Endothelial cell of umbilical vein (primary cell): ENCODE measurements around the gene PHAF1. TPM values are rescaled to one million over a fixed set of nuclear protein-coding genes. Genes with fewer than 3 reads are reported as not detected.

Experiments used
- BruUV-seq: library from RNA; stranded (reverse); fragments of 400-500 nt; replicated peaks from 2 replicates; lab custom pipeline; 2021; lab: Mats Ljungman, UMichigan
- CTCF ChIA-PET: fragments of 300-600, 350-600 bp; sonication (Branson Sonifier 250); formaldehyde crosslinking; loops from one replicate; lab custom pipeline; 2021; ENCODE audit warnings: antibody characterized with exemption, inconsistent platforms; lab: Charles Lee
- POLR2A ChIA-PET: fragments of 300-600, 350-600 bp; sonication (Branson Sonifier 250); formaldehyde crosslinking; loops from one replicate; lab custom pipeline; 2021; ENCODE audit warnings: antibody characterized with exemption, inconsistent platforms; lab: Charles Lee
- DNase-seq: peaks from one replicate; pipeline ENCODE4 v3.0.0-alpha.2; 2011; ENCODE audit warnings: low read depth, low spot score
- FAIRE-seq: peaks from 2 replicates; lab custom pipeline; 2011; peaks lifted over from hg19 to GRCh38; lab: Jason Lieb, UNC
- H2AFZ ChIP-seq: 2 replicates; pipeline ENCODE4 v1.6.0; 2012; ENCODE audit warnings: low read depth, low read length, control low read depth, inconsistent platforms
- H3K27ac ChIP-seq: 2 replicates; pipeline ENCODE4 v1.5.1; 2011; ENCODE audit warnings: low read depth, mild to moderate bottlenecking, control low read depth, low read length, moderate library complexity; ENCODE audit not compliant: insufficient read depth
- H3K27me3 ChIP-seq, 2 experiments: 2 replicates each; pipeline versions ENCODE4 v1.6.0 to v1.6.1; 2011; ENCODE audit warnings: low read length in 2 of 2, mixed read lengths in 1 of 2; ENCODE audit not compliant: control insufficient read depth in 2 of 2, insufficient read depth in 2 of 2
- H3K36me3 ChIP-seq, 2 experiments: 2 replicates in 1 of 2; 3 replicates in 1 of 2; pipeline ENCODE4 v1.5.1; 2011; ENCODE audit warnings: low read length in 2 of 2, mild to moderate bottlenecking in 1 of 2, moderate library complexity in 1 of 2; ENCODE audit not compliant: control insufficient read depth in 2 of 2, insufficient read depth in 2 of 2; ENCODE audit errors: extremely low read depth in 1 of 2
- H3K4me1 ChIP-seq: 3 replicates; pipeline ENCODE4 v1.5.1; 2011; ENCODE audit warnings: mild to moderate bottlenecking, low read length; ENCODE audit not compliant: control insufficient read depth, insufficient read depth; ENCODE audit errors: extremely low read depth
- H3K4me2 ChIP-seq: 2 replicates; pipeline ENCODE4 v1.6.1; 2011; ENCODE audit warnings: low read length, control low read depth, mixed read lengths; ENCODE audit not compliant: insufficient read depth
- H3K4me3 ChIP-seq, 3 experiments: fragments of 200-600 bp in 1 of 3; sonication (generic), shearing (Covaris generic) in 1 of 3; replicated peaks in 1 of 3; 2 replicates each; pipeline ENCODE4 v1.5.1; 2011 to 2016; ENCODE audit warnings: control low read depth in 3 of 3, low read length in 3 of 3, mild to moderate bottlenecking in 2 of 3, inconsistent platforms in 1 of 3, low read depth in 1 of 3, moderate library complexity in 1 of 3; ENCODE audit not compliant: insufficient read depth in 1 of 3
- H3K79me2 ChIP-seq: 2 replicates; pipeline ENCODE4 v1.6.0; 2012; ENCODE audit warnings: low read length, inconsistent platforms; ENCODE audit not compliant: control insufficient read depth, insufficient read depth
- H3K9ac ChIP-seq: replicated peaks from 2 replicates; pipeline ENCODE3; 2011; ENCODE audit warnings: low read length, control low read depth; ENCODE audit not compliant: insufficient read depth; ENCODE audit errors: extremely low read depth
- H3K9me1 ChIP-seq: replicated peaks from 3 replicates; pipeline ENCODE4 v1.6.0; 2011; ENCODE audit warnings: mild to moderate bottlenecking, low read length; ENCODE audit not compliant: control insufficient read depth, insufficient read depth; ENCODE audit errors: extremely low read depth
- H3K9me3 ChIP-seq: replicated peaks from 2 replicates; pipeline ENCODE4 v1.5.1; 2012; ENCODE audit warnings: low read length, inconsistent platforms; ENCODE audit not compliant: control insufficient read depth, insufficient read depth
- H4K20me1 ChIP-seq: replicated peaks from 2 replicates; pipeline ENCODE3; 2011; ENCODE audit warnings: mild to moderate bottlenecking, low read length; ENCODE audit not compliant: control insufficient read depth, insufficient read depth; ENCODE audit errors: extremely low read depth
- CTCF ChIP-seq, 2 donors: IDR thresholded peaks; 1 replicate in 1 of 2; 2 replicates in 1 of 2; pipeline ENCODE4 v1.5.1; 2011; ENCODE audit warnings: low read length in 2 of 2, mild to moderate bottlenecking in 2 of 2, moderate library complexity in 2 of 2, control low read depth in 1 of 2, inconsistent platforms in 1 of 2, low read depth in 1 of 2; ENCODE audit not compliant: insufficient read depth in 1 of 2; ENCODE audit errors: extremely low read depth in 1 of 2
- EZH2 ChIP-seq: IDR thresholded peaks from 2 replicates; pipeline ENCODE4 v1.6.1; 2012; ENCODE audit warnings: borderline replicate concordance, low read depth, mild to moderate bottlenecking, moderate library complexity, low read length, inconsistent platforms; ENCODE audit not compliant: severe bottlenecking
- FOS ChIP-seq: IDR thresholded peaks from 2 replicates; pipeline ENCODE4 v1.6.1; 2011; ENCODE audit warnings: mild to moderate bottlenecking, low read length, moderate library complexity, borderline replicate concordance; ENCODE audit not compliant: insufficient read depth
- GATA2 ChIP-seq: IDR thresholded peaks from 2 replicates; pipeline ENCODE4 v1.7.0; 2011; ENCODE audit warnings: low read depth, mild to moderate bottlenecking, moderate library complexity, mixed read lengths, low read length; ENCODE audit not compliant: insufficient read length, insufficient read depth
- JUN ChIP-seq: IDR thresholded peaks from 2 replicates; pipeline ENCODE4 v1.6.1; 2011; ENCODE audit warnings: borderline replicate concordance, low read depth; ENCODE audit not compliant: insufficient read length, insufficient read depth
- MAX ChIP-seq: IDR thresholded peaks from 2 replicates; pipeline ENCODE4 v1.6.1; 2011; ENCODE audit not compliant: insufficient read depth, insufficient read length
- MYC ChIP-seq: IDR thresholded peaks from one replicate; pipeline ENCODE4 v1.6.1; 2011; ENCODE audit warnings: mild to moderate bottlenecking, low read depth, low read length
- POLR2A ChIP-seq: IDR thresholded peaks from 2 replicates; pipeline ENCODE4 v1.6.1; 2012; ENCODE audit warnings: low read depth, mild to moderate bottlenecking, control low read depth, low read length
- POLR2AphosphoS5 ChIP-seq: IDR thresholded peaks from 2 replicates; pipeline ENCODE4 v1.6.1; 2012; ENCODE audit warnings: low read depth, mild to moderate bottlenecking, control low read depth, low read length, moderate library complexity; ENCODE audit not compliant: insufficient read depth
- dilution Hi-C: fragments of 300-500 bp; cut with MboI; formaldehyde crosslinking; loops from one replicate; pipeline ENCODE4 v1.15.0; 2019; ENCODE audit warnings: low sequenced_read_pairs; ENCODE audit not compliant: extremely low pct_ligation_motif_present
- intact Hi-C: fragments of 100-400 bp; cut with micrococcal nuclease; formaldehyde crosslinking; loops from one replicate; pipeline ENCODE4 v1.10.0; 2022
- polyA plus RNA-seq, 4 experiments: library from polyadenylated mRNA; depleted of rRNA in 3 of 4; stranded (reverse) in 3 of 4; unstranded in 1 of 4; fragments of >200 nt; gene quantifications; 2 replicates each; pipeline versions ENCODE4 v1.2.1 to v1.2.3, GENCODE V29; 2011 to 2012; ENCODE audit warnings: missing spikeins in 1 of 4
- total RNA-seq: library from RNA; stranded (reverse); gene quantifications from 2 replicates; pipeline ENCODE4 v1.2.3, GENCODE V29; 2021

PHAF1 gene
- total and polyA plus RNA-seq, 2 donors (not counting 3 experiments of a cell fraction or from before 2014, with no cell fraction given), result 18.5 to 21.9 TPM

- no peak for TF ChIP-seq MAX
- no peak for TF ChIP-seq POLR2AphosphoS5
- no peak for TF ChIP-seq CTCF (IDR thresholded peaks at IDR 0.05; ENCODE audit: extremely low read depth in 1 of 2, insufficient read depth in 1 of 2, low read depth in 1 of 2, low read length in 2 of 2)
- TF ChIP-seq FOS, result no peak
- TF ChIP-seq POLR2A, result no peak
- Histone ChIP-seq H3K9me3 (no peaks in the 10 kb centered on the region), H3K36me3 (peaks cover 19 to 38% of the 10 kb centered on the region in 2 experiments), H3K4me1 (peaks cover 38% of the 10 kb centered on the region), H3K79me2 (peaks cover 46% of the 10 kb centered on the region), H4K20me1 (no peaks in the 10 kb centered on the region), H3K9ac (no peak overlapping the region), H3K4me2 (peak overlapping the region; percentile 69), H3K4me3 (no peak overlapping the region), H2AFZ (no peak overlapping the region), H3K27ac (peak overlapping the region; percentile 8), H3K27me3 (no peaks in the 10 kb centered on the region), H3K9me1 (no peaks in the 10 kb centered on the region)
- BruUV-seq, result no TSS peak
- ChIA-PET POLR2A (no interaction called here), CTCF (interaction anchor here (1.1 to 1.3 kb wide), 2 partner anchors 9 to 10 kb away, joined by 3 read pairs; no protein-coding TSS in a partner anchor)
- no peak for DNase-seq
- FAIRE-seq, result no peak
- dilution Hi-C loops (no loop called here), intact Hi-C loops (loop anchor here (5.0 to 10.0 kb wide), 2 partner anchors 33 to 201 kb away; partner anchors contain the start of genes TMEM208 and TPPP3)
These were observed 84.5 kb downstream of the PHAF1 start for GRCh38 chr16:67194260-67194659.

- no peak overlapping the region for H3K4me3 ChIP-seq
- H3K36me3 ChIP-seq, result peaks cover 19 to 43% of the 10 kb centered on the region in 2 experiments
- no peak overlapping the region for H3K9ac ChIP-seq
- BruUV-seq, result no TSS peak
- peaks cover 46% of the 10 kb centered on the region for H3K79me2 ChIP-seq
- no peak overlapping the region for H3K27ac ChIP-seq
- DNase-seq (no peak), FAIRE-seq (no peak)
- dilution Hi-C loops (no loop called here), intact Hi-C loops (loop anchor here (10.0 kb wide), 1 partner anchor 199 kb away; the partner anchor contains the start of gene TPPP3)
- CTCF ChIA-PET, result no interaction called here
- H3K27me3 ChIP-seq, result no peaks in the 10 kb centered on the region
- H4K20me1 ChIP-seq, result no peaks in the 10 kb centered on the region
- no peaks in the 10 kb centered on the region for H3K9me1 ChIP-seq
- TF ChIP-seq MAX (no peak), POLR2A (no peak), POLR2AphosphoS5 (no peak), JUN (no peak), FOS (no peak), GATA2 (no peak), MYC (no peak), EZH2 (no peak), CTCF (IDR thresholded peaks at IDR 0.05; ENCODE audit: extremely low read depth in 1 of 2, insufficient read depth in 1 of 2, low read depth in 1 of 2, low read length in 2 of 2) (no peak)
- peaks cover 29% of the 10 kb centered on the region for H3K4me1 ChIP-seq
- H3K4me2 ChIP-seq, result no peak overlapping the region
- no peaks in the 10 kb centered on the region for H3K9me3 ChIP-seq
- POLR2A ChIA-PET, result no interaction called here
- H2AFZ ChIP-seq, result no peak overlapping the region
These were observed 85.9 kb downstream of the PHAF1 start for GRCh38 chr16:67195676-67196075.
